ENCODE measurements around the gene SCN5A. TPM values are rescaled to one million over a fixed set of nuclear protein-coding genes. Genes with fewer than 3 reads are reported as not detected.

SCN5A gene
- total RNA-seq, 1 experiment from 2014 or later = 11.5 TPM

GRCh38 chr3:38602576-38603250, 46.8 kb downstream of the SCN5A start:
- ChIA-PET POLR2A (no interaction called here), CTCF (no interaction called here), RAD21 (ENCODE audit: low non-redundant PET in 1 of 2, low total read pairs in 2 of 2, uncharacterized antibody in 2 of 2, unreplicated experiment in 2 of 2) (no interaction called here)
- no peaks in the 10 kb centered on the region for H3K27me3 ChIP-seq (ENCODE audit: insufficient read depth, low read length)
- DNase-seq (ENCODE audit: low read depth, low spot score) (no peak), ATAC-seq (no peak)
- H3K9me3 ChIP-seq (ENCODE audit: control insufficient read depth in 1 of 2, insufficient read depth in 1 of 2, low read depth in 1 of 2, low read length in 2 of 2) = no peaks in the 10 kb centered on the region
- H3K27ac ChIP-seq (ENCODE audit: low read depth, low read length) = no peak overlapping the region
- H3K79me2 ChIP-seq (ENCODE audit: insufficient read depth, low read length) = no peaks in the 10 kb centered on the region
- H3K4me2 ChIP-seq (ENCODE audit: low read length) = no peak overlapping the region
- H4K20me1 ChIP-seq (ENCODE audit: insufficient read depth) = no peaks in the 10 kb centered on the region
- H3K9me2 ChIP-seq (ENCODE audit: insufficient read depth) = no peaks in the 10 kb centered on the region
- TF ChIP-seq CBX3 (IDR thresholded peaks at IDR 0.05; ENCODE audit: low read depth) = no peak
- TF ChIP-seq, protein P1, sequence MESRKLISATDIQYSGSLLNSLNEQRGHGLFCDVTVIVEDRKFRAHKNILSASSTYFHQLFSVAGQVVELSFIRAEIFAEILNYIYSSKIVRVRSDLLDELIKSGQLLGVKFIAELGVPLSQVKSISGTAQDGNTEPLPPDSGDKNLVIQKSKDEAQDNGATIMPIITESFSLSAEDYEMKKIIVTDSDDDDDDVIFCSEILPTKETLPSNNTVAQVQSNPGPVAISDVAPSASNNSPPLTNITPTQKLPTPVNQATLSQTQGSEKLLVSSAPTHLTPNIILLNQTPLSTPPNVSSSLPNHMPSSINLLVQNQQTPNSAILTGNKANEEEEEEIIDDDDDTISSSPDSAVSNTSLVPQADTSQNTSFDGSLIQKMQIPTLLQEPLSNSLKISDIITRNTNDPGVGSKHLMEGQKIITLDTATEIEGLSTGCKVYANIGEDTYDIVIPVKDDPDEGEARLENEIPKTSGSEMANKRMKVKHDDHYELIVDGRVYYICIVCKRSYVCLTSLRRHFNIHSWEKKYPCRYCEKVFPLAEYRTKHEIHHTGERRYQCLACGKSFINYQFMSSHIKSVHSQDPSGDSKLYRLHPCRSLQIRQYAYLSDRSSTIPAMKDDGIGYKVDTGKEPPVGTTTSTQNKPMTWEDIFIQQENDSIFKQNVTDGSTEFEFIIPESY (IDR thresholded peaks at IDR 0.05; ENCODE audit: extremely low read depth, insufficient replicate concordance, low read length) = no peak
- TF ChIP-seq SP1 (IDR thresholded peaks at IDR 0.05; ENCODE audit: low read depth) = no peak
- TF ChIP-seq JUND (IDR thresholded peaks at IDR 0.05) = no peak
- TF ChIP-seq YY1 (IDR thresholded peaks at IDR 0.05; ENCODE audit: extremely low read depth, insufficient replicate concordance, low read depth, low read length) = no peak
- no peak for TF ChIP-seq CEBPB (IDR thresholded peaks at IDR 0.05; ENCODE audit: low read depth)
- no peak for TF ChIP-seq CTCF (IDR thresholded peaks at IDR 0.05 in 2 of 3, conservative IDR thresholded peaks at IDR 0.05 in 1 of 3; ENCODE audit: borderline replicate concordance in 1 of 3, insufficient read depth in 1 of 3, low read depth in 2 of 3, low read length in 2 of 3)
- no peak for TF ChIP-seq ZFX (IDR thresholded peaks at IDR 0.05)
- TF ChIP-seq RAD21 (IDR thresholded peaks at IDR 0.05; ENCODE audit: low read depth) = no peak
- no peak for TF ChIP-seq FOSL1 (IDR thresholded peaks at IDR 0.05; ENCODE audit: low read depth)
- no peak for TF ChIP-seq EGR1 (IDR thresholded peaks at IDR 0.05; ENCODE audit: low read depth)
- TF ChIP-seq TCF7L2 (IDR thresholded peaks at IDR 0.05; ENCODE audit: borderline replicate concordance, extremely low read depth, insufficient read depth, insufficient read length) = no peak
- no peak for TF ChIP-seq ELF1 (IDR thresholded peaks at IDR 0.05; ENCODE audit: borderline replicate concordance, low read depth)
- no peak for TF ChIP-seq SIN3A (IDR thresholded peaks at IDR 0.05; ENCODE audit: low read depth)
- BruUV-seq (replicated peaks) = no TSS peak
- no peak overlapping the region for H3K4me3 ChIP-seq (replicated peaks in 1 of 2; ENCODE audit: low read depth in 1 of 2, low read length in 2 of 2)
- intact Hi-C loops (cut with micrococcal nuclease) = no loop called here
- no peaks in the 10 kb centered on the region for H3K4me1 ChIP-seq (ENCODE audit: control insufficient read depth in 1 of 2, insufficient read depth in 2 of 2, low read length in 2 of 2)
- H3K36me3 ChIP-seq (ENCODE audit: control insufficient read depth in 1 of 2, insufficient read depth in 2 of 2, low read length in 2 of 2) = no peaks in the 10 kb centered on the region
- no peak overlapping the region for H3K9ac ChIP-seq (ENCODE audit: low read length)
- no peak overlapping the region for H2AFZ ChIP-seq (ENCODE audit: low read depth, low read length, poor library complexity, severe bottlenecking)
